Neural cell (in vitro differentiated cells): ENCODE measurements around the gene SENP3. TPM values are rescaled to one million over a fixed set of nuclear protein-coding genes. Genes with fewer than 3 reads are reported as not detected.

Experiments
- H2AFZ ChIP-seq: fragments of 200-600, 300-800 bp; sonication (generic), shearing (Covaris generic); 2 replicates; pipeline ENCODE4 v1.6.0; 2014; ENCODE audit warnings: low read depth, mild to moderate bottlenecking, antibody characterized with exemption, low read length, moderate library complexity
- H3F3A ChIP-seq: fragments of 200-600 bp; shearing (Covaris generic); 2 replicates; pipeline ENCODE4 v1.6.1; 2016; ENCODE audit warnings: mild to moderate bottlenecking, moderate library complexity, mixed read lengths, antibody characterized with exemption, low read length; ENCODE audit not compliant: insufficient read depth, poor library complexity, severe bottlenecking
- H3K27ac ChIP-seq: fragments of 200-600, 300-800 bp; sonication (generic), shearing (Covaris generic); 2 replicates; pipeline ENCODE4 v1.5.1; 2014; ENCODE audit warnings: mild to moderate bottlenecking, low read length, moderate library complexity
- H3K27me3 ChIP-seq: fragments of 300-800, 200-600 bp; sonication (generic), shearing (Covaris generic); 2 replicates; pipeline ENCODE4 v1.6.0; 2014; ENCODE audit warnings: mild to moderate bottlenecking, low read depth, low read length, moderate library complexity; ENCODE audit not compliant: insufficient read depth
- H3K36me3 ChIP-seq: fragments of 300-800, 200-600 bp; sonication (generic), shearing (Covaris generic); 2 replicates; pipeline ENCODE4 v1.5.1; 2014; ENCODE audit warnings: mild to moderate bottlenecking, antibody characterized with exemption, low read length, moderate library complexity; ENCODE audit not compliant: insufficient read depth
- H3K4me2 ChIP-seq: fragments of 300-800, 200-600 bp; sonication (generic), shearing (Covaris generic); 2 replicates; pipeline ENCODE4 v1.6.0; 2014; ENCODE audit warnings: mild to moderate bottlenecking, low read length
- H3K4me3 ChIP-seq: fragments of 300-800, 200-600 bp; sonication (generic), shearing (Covaris generic); 2 replicates; pipeline ENCODE4 v1.5.1; 2014; ENCODE audit warnings: mild to moderate bottlenecking, low read length, moderate library complexity
- H3K79me2 ChIP-seq: fragments of 200-600 bp; shearing (Covaris generic); replicated peaks from 2 replicates; pipeline ENCODE4 v1.6.0; 2014; ENCODE audit warnings: mild to moderate bottlenecking, low read length, moderate library complexity; ENCODE audit not compliant: insufficient read depth
- H3K9ac ChIP-seq: fragments of 300-800, 200-600 bp; sonication (generic), shearing (Covaris generic); 2 replicates; pipeline ENCODE4 v1.6.1; 2016; ENCODE audit warnings: mild to moderate bottlenecking, low read length, mixed read lengths
- H3K9me2 ChIP-seq: fragments of 200-600 bp; shearing (Covaris generic); 2 replicates; pipeline ENCODE4 v1.6.1; 2016; ENCODE audit warnings: mild to moderate bottlenecking, low read length, mixed read lengths; ENCODE audit not compliant: insufficient read depth
- H3K9me3 ChIP-seq: fragments of 200-600, 300-800 bp; sonication (generic), shearing (Covaris generic); 2 replicates; pipeline ENCODE4 v1.6.1; 2016; ENCODE audit warnings: mild to moderate bottlenecking, mixed run types, low read length, moderate library complexity, mixed read lengths
- H4K20me1 ChIP-seq: fragments of 200-600 bp; shearing (Covaris generic); 2 replicates; pipeline ENCODE4 v1.6.1; 2016; ENCODE audit warnings: mild to moderate bottlenecking, mixed run types; ENCODE audit not compliant: insufficient read depth
- EP300 ChIP-seq: fragments of 450-650 bp; conservative IDR thresholded peaks from 2 replicates; pipeline ENCODE4 v1.6.1; 2014; ENCODE audit warnings: antibody characterized with exemption, mild to moderate bottlenecking, moderate library complexity; ENCODE audit not compliant: poor library complexity, severe bottlenecking
- EZH2 ChIP-seq: fragments of 200-600, 300-800 bp; shearing (Covaris generic), sonication (generic); IDR thresholded peaks from 2 replicates; pipeline ENCODE4 v1.6.1; 2014; ENCODE audit warnings: antibody characterized with exemption, low read length, borderline replicate concordance, mild to moderate bottlenecking; ENCODE audit not compliant: insufficient read depth, poor library complexity, severe bottlenecking
- MXI1 ChIP-seq: fragments of 450-650 bp; conservative IDR thresholded peaks from 2 replicates; pipeline ENCODE4 v1.6.1; 2014; ENCODE audit warnings: antibody characterized with exemption, mild to moderate bottlenecking; ENCODE audit not compliant: poor library complexity, severe bottlenecking
- POLR2AphosphoS5 ChIP-seq: IDR thresholded peaks from 2 replicates; pipeline ENCODE4 v1.6.1; 2012
- RAD21 ChIP-seq: fragments of 450-650 bp; conservative IDR thresholded peaks from 2 replicates; pipeline ENCODE4 v1.6.1; 2014; ENCODE audit warnings: antibody characterized with exemption, mild to moderate bottlenecking, moderate library complexity
- SMC3 ChIP-seq: fragments of 450-650 bp; conservative IDR thresholded peaks from 2 replicates; pipeline ENCODE4 v1.6.1; 2014; ENCODE audit warnings: antibody characterized with exemption, mild to moderate bottlenecking, moderate library complexity; ENCODE audit not compliant: poor library complexity
- TAF1 ChIP-seq: IDR thresholded peaks from 2 replicates; pipeline ENCODE4 v1.6.1; 2012; ENCODE audit warnings: low read depth
- polyA plus RNA-seq: library from polyadenylated mRNA; depleted of rRNA; stranded (reverse); fragments of >200 nt; gene quantifications from 2 replicates; pipeline ENCODE4 v1.2.3, GENCODE V29; 2014
- TF ChIP-seq, protein P1 (sequence below): IDR thresholded peaks from 2 replicates; pipeline ENCODE4 v1.6.1; 2012; ENCODE audit warnings: borderline replicate concordance
- TF ChIP-seq, protein P2 (sequence below): fragments of 450-650 bp; IDR thresholded peaks from 2 replicates; pipeline ENCODE4 v1.5.1; 2014; ENCODE audit warnings: antibody characterized with exemption, mild to moderate bottlenecking, moderate library complexity; ENCODE audit not compliant: poor library complexity, severe bottlenecking

The SENP3 gene
- polyA plus RNA-seq, 1 donor from 2014 or later: 151 TPM

DNA sequence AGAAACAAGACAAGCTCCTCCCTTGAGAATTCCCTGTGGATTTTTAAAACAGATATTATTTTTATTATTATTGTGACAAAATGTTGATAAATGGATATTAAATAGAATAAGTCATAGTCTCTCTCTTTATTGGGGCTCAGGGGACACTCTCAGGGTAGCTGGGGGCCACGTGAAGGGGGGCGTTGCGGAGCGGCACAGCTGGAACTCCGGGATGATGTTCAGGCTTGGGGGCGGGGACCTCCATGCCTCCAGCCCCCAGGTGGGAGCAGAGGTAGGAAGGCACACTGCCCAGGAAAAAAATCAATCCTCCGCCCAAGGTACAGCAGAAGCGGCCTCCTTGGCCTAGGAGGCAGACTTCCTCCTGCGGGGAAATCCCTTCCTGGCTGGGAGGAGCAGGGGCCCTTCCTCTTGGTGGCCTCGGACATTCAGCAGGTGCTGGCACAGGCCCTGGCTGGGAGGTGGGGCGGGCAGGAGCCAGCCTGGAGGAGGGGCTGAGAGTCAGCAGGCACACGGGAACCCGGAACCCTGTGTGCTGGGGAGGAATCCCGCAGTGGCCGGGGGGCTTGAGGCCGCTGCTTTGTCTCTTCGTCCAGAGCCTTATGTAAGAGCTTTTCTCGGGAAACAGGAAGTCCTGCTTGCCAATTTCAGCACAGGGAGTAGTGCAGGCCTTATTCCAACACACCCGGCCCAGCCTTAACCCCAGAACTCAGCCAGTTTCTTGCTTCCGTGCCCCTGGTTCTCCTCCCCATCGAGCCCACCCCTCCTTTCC, 3.8 kb upstream of the SENP3 start:
- H3K4me3 ChIP-seq: no peak overlapping the region
- H4K20me1 ChIP-seq: no peaks in the 10 kb centered on the region
- H2AFZ ChIP-seq: no peak overlapping the region
- H3K27me3 ChIP-seq: no peaks in the 10 kb centered on the region
- no peaks in the 10 kb centered on the region for H3K9me3 ChIP-seq
- H3K27ac ChIP-seq: no peak overlapping the region
- peaks cover 10% of the 10 kb centered on the region for H3K79me2 ChIP-seq
- H3K36me3 ChIP-seq: no peaks in the 10 kb centered on the region
- TF ChIP-seq RAD21 (no peak), MXI1 (no peak), POLR2AphosphoS5 (no peak), SMC3 (no peak), EP300 (no peak), EZH2 (no peak), TAF1 (no peak)
- TF ChIP-seq, protein P1, sequence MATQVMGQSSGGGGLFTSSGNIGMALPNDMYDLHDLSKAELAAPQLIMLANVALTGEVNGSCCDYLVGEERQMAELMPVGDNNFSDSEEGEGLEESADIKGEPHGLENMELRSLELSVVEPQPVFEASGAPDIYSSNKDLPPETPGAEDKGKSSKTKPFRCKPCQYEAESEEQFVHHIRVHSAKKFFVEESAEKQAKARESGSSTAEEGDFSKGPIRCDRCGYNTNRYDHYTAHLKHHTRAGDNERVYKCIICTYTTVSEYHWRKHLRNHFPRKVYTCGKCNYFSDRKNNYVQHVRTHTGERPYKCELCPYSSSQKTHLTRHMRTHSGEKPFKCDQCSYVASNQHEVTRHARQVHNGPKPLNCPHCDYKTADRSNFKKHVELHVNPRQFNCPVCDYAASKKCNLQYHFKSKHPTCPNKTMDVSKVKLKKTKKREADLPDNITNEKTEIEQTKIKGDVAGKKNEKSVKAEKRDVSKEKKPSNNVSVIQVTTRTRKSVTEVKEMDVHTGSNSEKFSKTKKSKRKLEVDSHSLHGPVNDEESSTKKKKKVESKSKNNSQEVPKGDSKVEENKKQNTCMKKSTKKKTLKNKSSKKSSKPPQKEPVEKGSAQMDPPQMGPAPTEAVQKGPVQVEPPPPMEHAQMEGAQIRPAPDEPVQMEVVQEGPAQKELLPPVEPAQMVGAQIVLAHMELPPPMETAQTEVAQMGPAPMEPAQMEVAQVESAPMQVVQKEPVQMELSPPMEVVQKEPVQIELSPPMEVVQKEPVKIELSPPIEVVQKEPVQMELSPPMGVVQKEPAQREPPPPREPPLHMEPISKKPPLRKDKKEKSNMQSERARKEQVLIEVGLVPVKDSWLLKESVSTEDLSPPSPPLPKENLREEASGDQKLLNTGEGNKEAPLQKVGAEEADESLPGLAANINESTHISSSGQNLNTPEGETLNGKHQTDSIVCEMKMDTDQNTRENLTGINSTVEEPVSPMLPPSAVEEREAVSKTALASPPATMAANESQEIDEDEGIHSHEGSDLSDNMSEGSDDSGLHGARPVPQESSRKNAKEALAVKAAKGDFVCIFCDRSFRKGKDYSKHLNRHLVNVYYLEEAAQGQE: no peak
- TF ChIP-seq, protein P2, sequence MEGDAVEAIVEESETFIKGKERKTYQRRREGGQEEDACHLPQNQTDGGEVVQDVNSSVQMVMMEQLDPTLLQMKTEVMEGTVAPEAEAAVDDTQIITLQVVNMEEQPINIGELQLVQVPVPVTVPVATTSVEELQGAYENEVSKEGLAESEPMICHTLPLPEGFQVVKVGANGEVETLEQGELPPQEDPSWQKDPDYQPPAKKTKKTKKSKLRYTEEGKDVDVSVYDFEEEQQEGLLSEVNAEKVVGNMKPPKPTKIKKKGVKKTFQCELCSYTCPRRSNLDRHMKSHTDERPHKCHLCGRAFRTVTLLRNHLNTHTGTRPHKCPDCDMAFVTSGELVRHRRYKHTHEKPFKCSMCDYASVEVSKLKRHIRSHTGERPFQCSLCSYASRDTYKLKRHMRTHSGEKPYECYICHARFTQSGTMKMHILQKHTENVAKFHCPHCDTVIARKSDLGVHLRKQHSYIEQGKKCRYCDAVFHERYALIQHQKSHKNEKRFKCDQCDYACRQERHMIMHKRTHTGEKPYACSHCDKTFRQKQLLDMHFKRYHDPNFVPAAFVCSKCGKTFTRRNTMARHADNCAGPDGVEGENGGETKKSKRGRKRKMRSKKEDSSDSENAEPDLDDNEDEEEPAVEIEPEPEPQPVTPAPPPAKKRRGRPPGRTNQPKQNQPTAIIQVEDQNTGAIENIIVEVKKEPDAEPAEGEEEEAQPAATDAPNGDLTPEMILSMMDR: no peak
- no peak overlapping the region for H3K4me2 ChIP-seq
- no peaks in the 10 kb centered on the region for H3K9me2 ChIP-seq
- H3F3A ChIP-seq: no peaks in the 10 kb centered on the region
- no peak overlapping the region for H3K9ac ChIP-seq

DNA sequence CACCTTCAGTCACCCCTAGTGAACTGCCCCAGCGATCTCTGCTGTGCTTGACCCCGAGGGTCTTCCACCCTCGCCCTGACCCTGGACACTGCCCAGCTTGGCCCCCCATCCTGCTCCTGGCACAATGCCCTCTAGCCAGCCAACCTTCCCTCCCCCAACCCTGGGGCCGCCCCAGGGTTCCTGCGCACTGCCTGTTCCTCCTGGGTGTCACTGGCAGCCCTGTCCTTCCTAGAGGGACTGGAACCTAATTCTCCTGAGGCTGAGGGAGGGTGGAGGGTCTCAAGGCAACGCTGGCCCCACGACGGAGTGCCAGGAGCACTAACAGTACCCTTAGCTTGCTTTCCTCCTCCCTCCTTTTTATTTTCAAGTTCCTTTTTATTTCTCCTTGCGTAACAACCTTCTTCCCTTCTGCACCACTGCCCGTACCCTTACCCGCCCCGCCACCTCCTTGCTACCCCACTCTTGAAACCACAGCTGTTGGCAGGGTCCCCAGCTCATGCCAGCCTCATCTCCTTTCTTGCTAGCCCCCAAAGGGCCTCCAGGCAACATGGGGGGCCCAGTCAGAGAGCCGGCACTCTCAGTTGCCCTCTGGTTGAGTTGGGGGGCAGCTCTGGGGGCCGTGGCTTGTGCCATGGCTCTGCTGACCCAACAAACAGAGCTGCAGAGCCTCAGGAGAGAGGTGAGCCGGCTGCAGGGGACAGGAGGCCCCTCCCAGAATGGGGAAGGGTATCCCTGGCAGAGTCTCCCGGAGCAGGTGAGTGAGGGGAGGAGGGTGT, 3.0 kb upstream of the SENP3 start, which contains the start of gene TNFSF13:
TSS of gene TNFSF13 (plus strand) at position 207 of the 776 bp plus-strand sequence. CDS start at position 497, 290 bp downstream.
- TF ChIP-seq, protein P2: no peak
- no peak for TF ChIP-seq TAF1
- TF ChIP-seq, protein P1: no peak
- TF ChIP-seq EP300: no peak
- TF ChIP-seq POLR2AphosphoS5: no peak
- no peak for TF ChIP-seq EZH2
- no peak for TF ChIP-seq MXI1
- no peak for TF ChIP-seq RAD21
- no peak for TF ChIP-seq SMC3
- Histone ChIP-seq H3K4me3 (no peak within 1 kb of the TSS), H3K9ac (no peak within 1 kb of the TSS), H3F3A (no peaks in the 10 kb centered on the region), H3K9me3 (no peaks in the 10 kb centered on the region), H4K20me1 (no peaks in the 10 kb centered on the region), H3K27ac (no peak within 1 kb of the TSS), H3K9me2 (no peaks in the 10 kb centered on the region), H3K27me3 (no peaks in the 10 kb centered on the region), H3K79me2 (peaks cover 12% of the 10 kb centered on the region), H2AFZ (no peak within 1 kb of the TSS), H3K4me2 (no peak within 1 kb of the TSS), H3K36me3 (no peaks in the 10 kb centered on the region)
